Sigmoid colon (tissue), 7 donors: Measurements from ENCODE around the gene AAR2. TPM values are rescaled to one million over a fixed set of nuclear protein-coding genes. Genes with fewer than 3 reads are reported as not detected.
A peak's percentile ranks its signal among the peaks of the same experiment; 100 is the strongest.

Experiments
- DNase-seq: peaks from one replicate; pipeline ENCODE4 v3.0.0-alpha.2; 2019
- H3K27ac ChIP-seq, 4 donors: fragments of 200-600 bp; sonication (generic); one replicate each; pipeline ENCODE4 v1.5.1; 2016 to 2019; ENCODE audit warnings: mild to moderate bottlenecking in 1 of 4
- H3K27me3 ChIP-seq, 3 donors: fragments of 200-600 bp; sonication (generic); one replicate each; pipeline ENCODE4 v1.5.1; 2019; ENCODE audit warnings: mild to moderate bottlenecking in 1 of 3
- H3K36me3 ChIP-seq, 4 donors: fragments of 200-600 bp; sonication (generic); one replicate each; pipeline ENCODE4 v1.5.1; 2016 to 2019
- H3K4me1 ChIP-seq, 4 donors: fragments of 200-600 bp; sonication (generic); one replicate each; pipeline ENCODE4 v1.5.1; 2017 to 2019
- H3K4me3 ChIP-seq, 4 donors: fragments of 200-600 bp; sonication (generic); one replicate each; pipeline ENCODE4 v1.5.1; 2017 to 2019; ENCODE audit warnings: mild to moderate bottlenecking in 2 of 4, moderate library complexity in 1 of 4
- H3K9me3 ChIP-seq, 4 donors: fragments of 200-600 bp in 3 of 4; sonication (generic) in 3 of 4; one replicate each; pipeline versions ENCODE4 v1.5.1 to v1.6.1; 2013 to 2019
- CTCF ChIP-seq, 4 experiments: fragments of 450-650 bp in 3 of 4; fragments of 200-600 bp in 1 of 4; IDR thresholded peaks; one replicate each; pipeline ENCODE4 v1.5.1; 2016 to 2019; ENCODE audit warnings: antibody characterized with exemption in 4 of 4, mild to moderate bottlenecking in 3 of 4, moderate library complexity in 2 of 4
- EP300 ChIP-seq, 4 donors: sonication (generic); formaldehyde crosslinking; IDR thresholded peaks; one replicate each; pipeline ENCODE4 v1.6.1; 2017; ENCODE audit warnings: antibody characterized with exemption in 4 of 4
- POLR2A ChIP-seq, 2 donors: fragments of 450-650 bp; IDR thresholded peaks; one replicate each; pipeline ENCODE4 v1.6.1; 2016; ENCODE audit warnings: antibody characterized with exemption in 2 of 2, mild to moderate bottlenecking in 2 of 2, moderate library complexity in 2 of 2
- POLR2AphosphoS5 ChIP-seq, 4 donors: sonication (generic); formaldehyde crosslinking; IDR thresholded peaks; one replicate each; pipeline ENCODE4 v1.6.1; 2017; ENCODE audit warnings: antibody characterized with exemption in 4 of 4
- WGBS, 2 donors: extraction: QIAGEN DNeasy Blood & Tissue Kit; methylation state at CpG; one replicate each; pipeline ENCODE4 v1.1.7; 2013; 5-methylcytosine and 5-hydroxymethylcytosine counted together
- intact Hi-C: fragments of 100-400 bp; cut with DNase I; formaldehyde crosslinking; loops from one replicate; pipeline ENCODE4 v1.15.1; 2023
- polyA plus RNA-seq, 3 donors: library from polyadenylated mRNA; stranded (reverse); fragments of 200-250 nt; gene quantifications; one replicate each; pipeline ENCODE4 v1.2.3, GENCODE V29; 2013
- total RNA-seq, 4 donors: library from RNA; depleted of rRNA; stranded (reverse); fragments of >200 nt; gene quantifications; one replicate each; pipeline ENCODE4 v1.1.0, GENCODE V29; 2016
- donor health status: healthy with polysubstance abuse.
- donor health status: Bipolar disorder and iron deficiency.
- donor health status: healthy.

Gene AAR2
- total RNA-seq (10 to 100 TPM; 26.5 to 39.6 (median 34.8) TPM), polyA plus RNA-seq (10 to 100 TPM; 11.4 to 22.7 (median 15.3) TPM)

GRCh38 chr20:36235892-36236785 lies at the start of gene AAR2:
Gene AAR2, plus strand, starts transcription at chr20:36236478. Its CDS starts 3,391 bp downstream, at chr20:36239869.
- no peak for TF ChIP-seq CTCF (IDR thresholded peaks at IDR 0.05)
- TF ChIP-seq POLR2AphosphoS5 (IDR thresholded peaks at IDR 0.05): peak; percentile 56 to 79 (median 72)
- TF ChIP-seq EP300 (IDR thresholded peaks at IDR 0.05): no peak
- intact Hi-C loops: no loop called here
- H3K4me3 ChIP-seq: peak within 1 kb of the TSS; percentile 59 to 89 (median 80)
- no peaks in the 10 kb centered on the region for H3K9me3 ChIP-seq
- H3K4me1 ChIP-seq: peaks cover 0 to 33% (median 24%) of the 10 kb centered on the region in 4 donors
- no peaks in the 10 kb centered on the region for H3K27me3 ChIP-seq
- H3K36me3 ChIP-seq: peaks cover 0 to 21% (median 11%) of the 10 kb centered on the region in 4 donors
- H3K27ac ChIP-seq: peak within 1 kb of the TSS; percentile 69 to 84 (median 80)
- WGBS, 2 donors: 15 to 17% methylated on average over 44 of the region's 44 CpGs
- DNase-seq: peak; percentile 87

- TF ChIP-seq CTCF (IDR thresholded peaks at IDR 0.05) (no peak), EP300 (IDR thresholded peaks at IDR 0.05) (no peak), POLR2AphosphoS5 (IDR thresholded peaks at IDR 0.05) (no peak), POLR2A (IDR thresholded peaks at IDR 0.05) (no peak)
- Histone ChIP-seq H3K4me3 (no peak overlapping the region), H3K4me1 (no peaks in the 10 kb centered on the region), H3K36me3 (peaks cover 0 to 52% (median 12%) of the 10 kb centered on the region in 4 donors), H3K27me3 (no peaks in the 10 kb centered on the region), H3K27ac (no peak overlapping the region), H3K9me3 (no peaks in the 10 kb centered on the region)
- intact Hi-C loops: no loop called here
- 93% methylated on average over 10 of the region's 10 CpGs for WGBS, 2 donors
- DNase-seq: no peak
These were observed 42.1 kb upstream of the AAR2 start for GRCh38 chr20:36193977-36194712.

GRCh38 chr20:36196676-36197075 lies 39.6 kb upstream of the AAR2 start:
- Histone ChIP-seq H3K9me3 (no peaks in the 10 kb centered on the region), H3K4me3 (no peak overlapping the region), H3K27me3 (no peaks in the 10 kb centered on the region), H3K36me3 (peaks cover 0 to 40% (median 4%) of the 10 kb centered on the region in 4 donors), H3K27ac (no peak overlapping the region), H3K4me1 (no peaks in the 10 kb centered on the region)
- no peak for DNase-seq
- 78 to 84% methylated on average over 2 of the region's 2 CpGs for WGBS, 2 donors
- intact Hi-C loops: loop anchor here (5.0 kb wide), 1 partner anchor 204 kb away; no protein-coding TSS in a partner anchor
- TF ChIP-seq CTCF (IDR thresholded peaks at IDR 0.05) (no peak), POLR2A (IDR thresholded peaks at IDR 0.05) (no peak), EP300 (IDR thresholded peaks at IDR 0.05) (no peak), POLR2AphosphoS5 (IDR thresholded peaks at IDR 0.05) (no peak)

- WGBS, 2 donors: 87 to 90% methylated on average over 2 of the region's 2 CpGs
- H3K4me3 ChIP-seq: no peak overlapping the region
- H3K27me3 ChIP-seq: no peaks in the 10 kb centered on the region
- peaks cover 0 to 46% (median 4%) of the 10 kb centered on the region in 4 donors for H3K36me3 ChIP-seq
- H3K9me3 ChIP-seq: no peaks in the 10 kb centered on the region
- intact Hi-C loops: loop anchor here (5.0 kb wide), 1 partner anchor 205 kb away; no protein-coding TSS in a partner anchor
- no peaks in the 10 kb centered on the region for H3K4me1 ChIP-seq
- TF ChIP-seq POLR2AphosphoS5 (IDR thresholded peaks at IDR 0.05) (no peak), EP300 (IDR thresholded peaks at IDR 0.05) (no peak), POLR2A (IDR thresholded peaks at IDR 0.05) (no peak), CTCF (IDR thresholded peaks at IDR 0.05) (no peak)
- no peak for DNase-seq
- H3K27ac ChIP-seq: no peak overlapping the region
These were observed 39.0 kb upstream of the AAR2 start for GRCh38 chr20:36197271-36197670.
